Endodermal cell (in vitro differentiated cells): ENCODE measurements around the gene COLGALT1. TPM values are rescaled to one million over a fixed set of nuclear protein-coding genes. Genes with fewer than 3 reads are reported as not detected.
"Not testable (repeated sequence)": the region's sequence is repeated elsewhere in the genome, so short reads cannot be mapped to it uniquely, and the experiment has no call there.

Experiments
- DNase-seq: peaks from one replicate; pipeline ENCODE4 v3.0.0-alpha.2; 2017
- H3K27ac ChIP-seq: 2 replicates; pipeline ENCODE4 v1.5.1; 2013; ENCODE audit warnings: mild to moderate bottlenecking, low read depth, low read length, moderate library complexity
- H3K27me3 ChIP-seq: 2 replicates; pipeline ENCODE4 v1.6.1; 2013; ENCODE audit warnings: mild to moderate bottlenecking, low read length, moderate library complexity; ENCODE audit not compliant: insufficient read depth, control insufficient read depth, poor library complexity, severe bottlenecking
- H3K36me3 ChIP-seq: 2 replicates; pipeline ENCODE4 v1.7.0; 2013; ENCODE audit warnings: mild to moderate bottlenecking, low read length, moderate library complexity; ENCODE audit not compliant: control insufficient read depth, insufficient read depth
- H3K4me1 ChIP-seq: one replicate; pipeline ENCODE4 v1.7.0; 2013; ENCODE audit warnings: low read length; ENCODE audit not compliant: control insufficient read depth, insufficient read depth
- H3K4me3 ChIP-seq: 2 replicates; pipeline ENCODE4 v1.5.1; 2013; ENCODE audit warnings: mild to moderate bottlenecking, low read length, moderate library complexity
- H3K9ac ChIP-seq: 2 replicates; pipeline ENCODE4 v1.6.1; 2013; ENCODE audit warnings: mild to moderate bottlenecking, low read length, moderate library complexity; ENCODE audit not compliant: poor library complexity, severe bottlenecking; ENCODE audit errors: extremely low read depth
- H3K9me3 ChIP-seq: 2 replicates; pipeline ENCODE4 v1.6.1; 2013; ENCODE audit warnings: mild to moderate bottlenecking, low read length, moderate library complexity; ENCODE audit not compliant: control insufficient read depth
- H3K27ac Mint-ChIP-seq: 2 replicates; pipeline ENCODE4 v1.8.0; 2020; ENCODE audit warnings: mixed read lengths
- H3K27me3 Mint-ChIP-seq: 2 replicates; pipeline ENCODE4 v1.8.0; 2021; ENCODE audit warnings: mild to moderate bottlenecking, mixed read lengths; ENCODE audit not compliant: insufficient read depth
- H3K36me3 Mint-ChIP-seq: 2 replicates; pipeline ENCODE4 v1.8.0; 2020; ENCODE audit warnings: low read depth, mixed read lengths
- H3K4me1 Mint-ChIP-seq: 2 replicates; pipeline ENCODE4 v1.8.0; 2020; ENCODE audit warnings: mixed read lengths
- H3K4me3 Mint-ChIP-seq: 2 replicates; pipeline ENCODE4 v1.8.0; 2020; ENCODE audit warnings: mild to moderate bottlenecking, moderate library complexity, mixed read lengths
- H3K9me3 Mint-ChIP-seq: 2 replicates; pipeline ENCODE4 v1.8.0; 2020; ENCODE audit warnings: mild to moderate bottlenecking, mixed read lengths
- WGBS, 2 experiments: methylation state at CpG; one replicate each; pipeline versions ENCODE4 v1.1.5 to v1.1.7; 2013; ENCODE audit warnings: missing lambda C conversion rate in 2 of 2, mixed read lengths in 1 of 2; ENCODE audit not compliant: insufficient coverage in 1 of 2, insufficient read length in 1 of 2; 5-methylcytosine and 5-hydroxymethylcytosine counted together
- total RNA-seq, 2 donors: library from RNA; stranded (reverse); fragmentation: NEBNext Ultra II Directional in 1 of 2; extraction: Animal tissue kit (Norgen Biotek cat#: 25700) in 1 of 2; gene quantifications; 2 replicates in 1 of 2; 3 replicates in 1 of 2; pipeline ENCODE4 v1.2.1, GENCODE V29; 2021
- TF ChIP-seq, protein P1 (sequence below): fragments of 200-600 bp; sonication (generic); conservative IDR thresholded peaks from 2 replicates; pipeline ENCODE4 v1.5.0; 2021; ENCODE audit warnings: antibody characterized with exemption, mild to moderate bottlenecking

The COLGALT1 gene
- total RNA-seq, 2 donors from 2014 or later, result 61.2 to 68.3 TPM

- DNase-seq, result no peak
- Histone ChIP-seq H3K9ac (no peak overlapping the region), H3K27ac (no peak overlapping the region), H3K4me3 (no peak overlapping the region), H3K9me3 (no peaks in the 10 kb centered on the region), H3K4me1 (no peaks in the 10 kb centered on the region), H3K36me3 (peaks cover 42% of the 10 kb centered on the region), H3K27me3 (peaks cover 4% of the 10 kb centered on the region)
- H3K27me3 Mint-ChIP-seq, result no peaks in the 10 kb centered on the region
- WGBS, 2 experiments, result 70 to 80% methylated on average over 2 to 8 of the region's 8 CpGs
- no peak overlapping the region for H3K4me3 Mint-ChIP-seq
- peaks cover 46% of the 10 kb centered on the region for H3K36me3 Mint-ChIP-seq
- no peaks in the 10 kb centered on the region for H3K9me3 Mint-ChIP-seq
- TF ChIP-seq, protein P1, sequence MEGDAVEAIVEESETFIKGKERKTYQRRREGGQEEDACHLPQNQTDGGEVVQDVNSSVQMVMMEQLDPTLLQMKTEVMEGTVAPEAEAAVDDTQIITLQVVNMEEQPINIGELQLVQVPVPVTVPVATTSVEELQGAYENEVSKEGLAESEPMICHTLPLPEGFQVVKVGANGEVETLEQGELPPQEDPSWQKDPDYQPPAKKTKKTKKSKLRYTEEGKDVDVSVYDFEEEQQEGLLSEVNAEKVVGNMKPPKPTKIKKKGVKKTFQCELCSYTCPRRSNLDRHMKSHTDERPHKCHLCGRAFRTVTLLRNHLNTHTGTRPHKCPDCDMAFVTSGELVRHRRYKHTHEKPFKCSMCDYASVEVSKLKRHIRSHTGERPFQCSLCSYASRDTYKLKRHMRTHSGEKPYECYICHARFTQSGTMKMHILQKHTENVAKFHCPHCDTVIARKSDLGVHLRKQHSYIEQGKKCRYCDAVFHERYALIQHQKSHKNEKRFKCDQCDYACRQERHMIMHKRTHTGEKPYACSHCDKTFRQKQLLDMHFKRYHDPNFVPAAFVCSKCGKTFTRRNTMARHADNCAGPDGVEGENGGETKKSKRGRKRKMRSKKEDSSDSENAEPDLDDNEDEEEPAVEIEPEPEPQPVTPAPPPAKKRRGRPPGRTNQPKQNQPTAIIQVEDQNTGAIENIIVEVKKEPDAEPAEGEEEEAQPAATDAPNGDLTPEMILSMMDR, result peak; percentile 33
- H3K27ac Mint-ChIP-seq, result no peak overlapping the region
- H3K4me1 Mint-ChIP-seq, result no peaks in the 10 kb centered on the region
Measured at GRCh38 chr19:17582613-17583012, 27.2 kb downstream of the COLGALT1 start.

GRCh38 chr19:17584132-17584531 is 28.7 kb downstream of the COLGALT1 start:
- no peaks in the 10 kb centered on the region for H3K4me1 Mint-ChIP-seq
- no peak overlapping the region for H3K4me3 Mint-ChIP-seq
- peaks cover 19% of the 10 kb centered on the region for H3K27me3 ChIP-seq

DNA sequence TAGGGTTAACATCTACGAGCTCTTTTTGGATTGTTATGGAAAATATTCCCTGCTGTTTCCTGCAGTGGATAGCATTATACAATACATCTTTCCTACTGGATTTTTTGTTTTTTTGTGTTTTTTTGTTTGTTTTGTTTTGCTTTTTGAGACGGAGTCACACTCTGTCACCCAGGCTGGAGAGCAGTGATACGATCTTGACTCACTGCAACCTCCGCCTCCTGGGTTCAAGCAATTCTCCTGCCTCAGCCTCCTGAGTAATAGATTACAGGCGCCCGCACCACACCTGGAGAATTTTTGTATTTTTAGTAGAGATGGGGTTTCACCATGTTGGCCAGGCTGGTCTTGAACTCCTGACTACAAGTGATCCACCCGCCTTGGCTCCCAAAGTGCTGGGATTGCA is 29.9 kb downstream of the COLGALT1 start:
- Histone ChIP-seq H3K27me3 (peaks cover 30% of the 10 kb centered on the region), H3K36me3 (peaks cover 18% of the 10 kb centered on the region)
- H3K4me3 ChIP-seq, H3K27ac Mint-ChIP-seq, H3K27ac ChIP-seq, H3K27me3 Mint-ChIP-seq, H3K4me1 ChIP-seq, DNase-seq, H3K4me3 Mint-ChIP-seq, H3K9me3 Mint-ChIP-seq, H3K9me3 ChIP-seq, H3K4me1 Mint-ChIP-seq, H3K9ac ChIP-seq: not testable (repeated sequence)
- peaks cover 22% of the 10 kb centered on the region for H3K36me3 Mint-ChIP-seq
- WGBS, 2 experiments, result 92 to 95% methylated on average over 4 to 7 of the region's 7 CpGs

More at GRCh38 chr19:17584132-17584531, 28.7 kb downstream of the COLGALT1 start:
- TF ChIP-seq, protein P1, result no peak
- H3K9ac ChIP-seq, result no peak overlapping the region
- H3K36me3 ChIP-seq, result peaks cover 29% of the 10 kb centered on the region
- DNase-seq, result no peak
- peaks cover 33% of the 10 kb centered on the region for H3K36me3 Mint-ChIP-seq
- no peaks in the 10 kb centered on the region for H3K4me1 ChIP-seq
- H3K4me3 ChIP-seq, result no peak overlapping the region
- H3K9me3 ChIP-seq, result no peaks in the 10 kb centered on the region
- no peaks in the 10 kb centered on the region for H3K27me3 Mint-ChIP-seq
- no peaks in the 10 kb centered on the region for H3K9me3 Mint-ChIP-seq
- H3K27ac ChIP-seq, result no peak overlapping the region
- no peak overlapping the region for H3K27ac Mint-ChIP-seq
- WGBS, 2 experiments, result 89% methylated on average over 3 of the region's 3 CpGs

GRCh38 chr19:17590866-17591265 is 35.4 kb downstream of the COLGALT1 start:
- H3K4me3 ChIP-seq, result no peak overlapping the region
- no peak overlapping the region for H3K9ac ChIP-seq
- Mint-ChIP-seq H3K4me1 (no peaks in the 10 kb centered on the region), H3K36me3 (no peaks in the 10 kb centered on the region), H3K27me3 (peaks cover 14% of the 10 kb centered on the region), H3K9me3 (peaks cover 2% of the 10 kb centered on the region), H3K4me3 (no peak overlapping the region), H3K27ac (no peak overlapping the region)
- WGBS, 2 experiments, result 36 to 38% methylated on average over 1 of the region's 1 CpG
- no peaks in the 10 kb centered on the region for H3K36me3 ChIP-seq
- no peak overlapping the region for H3K27ac ChIP-seq
- TF ChIP-seq, protein P1, result no peak
- DNase-seq, result no peak
- no peaks in the 10 kb centered on the region for H3K4me1 ChIP-seq
- H3K27me3 ChIP-seq, result peaks cover 43% of the 10 kb centered on the region
- H3K9me3 ChIP-seq, result peaks cover 5% of the 10 kb centered on the region

GRCh38 chr19:17594296-17594695 is 38.8 kb downstream of the COLGALT1 start:
- not testable (repeated sequence) for H3K4me3 Mint-ChIP-seq, H3K27ac Mint-ChIP-seq, H3K9me3 Mint-ChIP-seq, H3K9me3 ChIP-seq, H3K27ac ChIP-seq, H3K36me3 Mint-ChIP-seq, H3K4me3 ChIP-seq, H3K4me1 ChIP-seq, H3K9ac ChIP-seq, DNase-seq, H3K36me3 ChIP-seq, H3K4me1 Mint-ChIP-seq
- peaks cover 14% of the 10 kb centered on the region for H3K27me3 Mint-ChIP-seq
- WGBS, 2 experiments, result 67 to 78% methylated on average over 4 to 7 of the region's 7 CpGs
- peaks cover 22% of the 10 kb centered on the region for H3K27me3 ChIP-seq
